Measurements from ENCODE around the gene C5orf34.
"Not testable (repeated sequence)": the region's sequence is repeated elsewhere in the genome, so short reads cannot be mapped to it uniquely, and the experiment has no call there.

The C5orf34 gene

GRCh38 chr5:43482490-43483297 is 32.3 kb downstream of the C5orf34 start:
- no peak for DNase-seq (ENCODE audit: low spot score)
- in situ Hi-C loops (cut with MboI; ENCODE audit: low sequenced_read_pairs, unreplicated experiment), result no loop called here
- TF ChIP-seq, protein P1, sequence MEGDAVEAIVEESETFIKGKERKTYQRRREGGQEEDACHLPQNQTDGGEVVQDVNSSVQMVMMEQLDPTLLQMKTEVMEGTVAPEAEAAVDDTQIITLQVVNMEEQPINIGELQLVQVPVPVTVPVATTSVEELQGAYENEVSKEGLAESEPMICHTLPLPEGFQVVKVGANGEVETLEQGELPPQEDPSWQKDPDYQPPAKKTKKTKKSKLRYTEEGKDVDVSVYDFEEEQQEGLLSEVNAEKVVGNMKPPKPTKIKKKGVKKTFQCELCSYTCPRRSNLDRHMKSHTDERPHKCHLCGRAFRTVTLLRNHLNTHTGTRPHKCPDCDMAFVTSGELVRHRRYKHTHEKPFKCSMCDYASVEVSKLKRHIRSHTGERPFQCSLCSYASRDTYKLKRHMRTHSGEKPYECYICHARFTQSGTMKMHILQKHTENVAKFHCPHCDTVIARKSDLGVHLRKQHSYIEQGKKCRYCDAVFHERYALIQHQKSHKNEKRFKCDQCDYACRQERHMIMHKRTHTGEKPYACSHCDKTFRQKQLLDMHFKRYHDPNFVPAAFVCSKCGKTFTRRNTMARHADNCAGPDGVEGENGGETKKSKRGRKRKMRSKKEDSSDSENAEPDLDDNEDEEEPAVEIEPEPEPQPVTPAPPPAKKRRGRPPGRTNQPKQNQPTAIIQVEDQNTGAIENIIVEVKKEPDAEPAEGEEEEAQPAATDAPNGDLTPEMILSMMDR (IDR thresholded peaks at IDR 0.05; ENCODE audit: borderline replicate concordance, control extremely low read depth, extremely low read depth, insufficient read depth, missing control alignments), result no peak

GRCh38 chr5:43469671-43470391 is 45.1 kb downstream of the C5orf34 start:
- TF ChIP-seq, protein P1 (IDR thresholded peaks at IDR 0.05; ENCODE audit: borderline replicate concordance, control extremely low read depth, extremely low read depth, insufficient read depth, missing control alignments), result no peak
- in situ Hi-C loops (cut with MboI; ENCODE audit: low sequenced_read_pairs, unreplicated experiment), result no loop called here
- DNase-seq (ENCODE audit: low spot score), result no peak

GRCh38 chr5:43467100-43467499 is 47.8 kb downstream of the C5orf34 start:
- no peak for DNase-seq (ENCODE audit: low spot score)
- in situ Hi-C loops (cut with MboI; ENCODE audit: low sequenced_read_pairs, unreplicated experiment), result no loop called here
- TF ChIP-seq, protein P1 (IDR thresholded peaks at IDR 0.05; ENCODE audit: borderline replicate concordance, control extremely low read depth, extremely low read depth, insufficient read depth, missing control alignments), result no peak

- in situ Hi-C loops (cut with MboI; ENCODE audit: low sequenced_read_pairs, unreplicated experiment); DNase-seq (ENCODE audit: low spot score): not testable (repeated sequence)
Measured at GRCh38 chr5:43465455-43465854, 49.5 kb downstream of the C5orf34 start.

- TF ChIP-seq, protein P1 (IDR thresholded peaks at IDR 0.05; ENCODE audit: borderline replicate concordance, control extremely low read depth, extremely low read depth, insufficient read depth, missing control alignments), result no peak
- in situ Hi-C loops (cut with MboI; ENCODE audit: low sequenced_read_pairs, unreplicated experiment), result no loop called here
Measured at GRCh38 chr5:43461066-43461465, 53.9 kb downstream of the C5orf34 start.

DNA sequence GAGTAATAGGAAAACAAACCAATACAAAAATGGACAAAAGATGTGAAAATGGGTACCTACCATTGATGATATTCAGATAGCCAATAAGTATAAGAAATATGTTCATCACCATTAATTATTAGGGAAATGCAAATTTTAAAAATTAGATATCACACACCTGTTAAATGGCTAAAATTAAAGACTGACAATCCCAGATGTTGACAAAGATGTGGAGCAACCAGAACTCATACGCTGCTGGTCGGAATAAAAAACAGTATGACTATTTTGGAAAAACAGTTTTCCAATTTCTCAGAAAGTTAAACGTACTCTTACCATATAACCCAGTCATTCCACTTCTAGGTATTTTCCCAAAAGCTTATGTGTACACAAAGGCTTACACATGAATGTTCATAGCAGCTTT is 58.4 kb downstream of the C5orf34 start:
- TF ChIP-seq, protein P1 (IDR thresholded peaks at IDR 0.05; ENCODE audit: borderline replicate concordance, control extremely low read depth, extremely low read depth, insufficient read depth, missing control alignments), result no peak
- in situ Hi-C loops (cut with MboI; ENCODE audit: low sequenced_read_pairs, unreplicated experiment), result no loop called here

More at GRCh38 chr5:43461066-43461465, 53.9 kb downstream of the C5orf34 start:
- no peak for DNase-seq (ENCODE audit: low spot score)

DNA sequence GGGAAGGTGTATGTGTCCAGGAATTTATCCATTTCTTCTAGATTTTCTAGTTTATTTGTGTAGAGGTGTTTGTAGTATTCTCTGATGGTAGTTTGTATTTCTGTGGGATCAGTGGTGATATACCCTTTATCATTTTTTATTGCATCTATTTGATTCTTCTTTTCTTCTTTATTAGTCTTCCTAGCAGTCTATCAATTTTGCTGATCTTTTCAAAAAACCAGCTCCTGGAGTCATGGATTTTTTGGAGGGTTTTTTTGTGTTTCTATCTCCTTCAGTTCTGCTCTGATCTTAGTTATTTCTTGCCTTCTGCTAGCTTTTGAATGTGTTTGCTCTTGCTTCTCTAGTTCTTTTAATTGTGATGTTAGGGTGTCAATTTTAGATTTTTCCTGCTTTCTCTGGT is 73.4 kb downstream of the C5orf34 start:
- DNase-seq (ENCODE audit: low spot score); in situ Hi-C loops (cut with MboI; ENCODE audit: low sequenced_read_pairs, unreplicated experiment): not testable (repeated sequence)

More for the DNA sequence above, 58.4 kb downstream of the C5orf34 start:
- DNase-seq (ENCODE audit: low spot score), result no peak

All from GM13976 (cell line).